Anterior cingulate cortex (tissue), 58 donors: ENCODE data around the gene SLC66A2.

Source experiments
- DNase-seq, 58 donors: peaks; one replicate each; lab custom pipeline; 2025; lab: John Stamatoyannopoulos, UW

The SLC66A2 gene

GRCh38 chr18:79952996-79953559 lies 1.6 kb upstream of the SLC66A2 start:
- no peak for DNase-seq

GRCh38 chr18:79952456-79952995 lies 1.1 kb upstream of the SLC66A2 start:
- no peak for DNase-seq

- no peak for DNase-seq
Measured at GRCh38 chr18:79950515-79951341, 725 bp downstream of the SLC66A2 start.

- no peak for DNase-seq
Measured at GRCh38 chr18:79949697-79950487, 1.6 kb downstream of the SLC66A2 start.

GRCh38 chr18:79948719-79949411 lies 2.6 kb downstream of the SLC66A2 start:
- DNase-seq: no peak

GRCh38 chr18:79947881-79948610 lies 3.4 kb downstream of the SLC66A2 start:
- no peak for DNase-seq

- no peak for DNase-seq
Measured at GRCh38 chr18:79947054-79947755, 4.2 kb downstream of the SLC66A2 start.

- DNase-seq: no peak
Measured at GRCh38 chr18:79945118-79946042, 6.1 kb downstream of the SLC66A2 start.

GRCh38 chr18:79944746-79945117 lies 6.7 kb downstream of the SLC66A2 start:
- no peak for DNase-seq

- peak in 8 of 58 donors; percentile 15 to 65 (median 51) for DNase-seq
Measured at GRCh38 chr18:79944126-79944731, 7.2 kb downstream of the SLC66A2 start.

- no peak for DNase-seq
Measured at GRCh38 chr18:79943608-79944125, 7.8 kb downstream of the SLC66A2 start.

GRCh38 chr18:79942786-79943607 lies 8.5 kb downstream of the SLC66A2 start:
- no peak for DNase-seq

GRCh38 chr18:79942211-79942610 lies 9.2 kb downstream of the SLC66A2 start:
- DNase-seq: no peak

- peak in 5 of 58 donors; percentile 35 to 66 (median 58) for DNase-seq
Measured at GRCh38 chr18:79941473-79942119, 9.9 kb downstream of the SLC66A2 start.

- no peak for DNase-seq
Measured at GRCh38 chr18:79940814-79941472, 10.5 kb downstream of the SLC66A2 start.
